ENCODE data around the gene LACRT. TPM values are rescaled to one million over a fixed set of nuclear protein-coding genes. Genes with fewer than 3 reads are reported as not detected.

The LACRT gene
- total RNA-seq, 5 donors from 2014 or later (not counting 1 experiment from before 2014, with no cell fraction given), result not detected

GRCh38 chr12:54605138-54605970 is 29.3 kb downstream of the LACRT start:
- peaks cover 0 to 13% of the 10 kb centered on the region in 2 experiments for H3K27me3 ChIP-seq (replicated peaks in 1 of 2; ENCODE audit: control insufficient read depth in 2 of 2, extremely low read depth in 1 of 2, insufficient read depth in 2 of 2, low read length in 1 of 2)
- no peaks in the 10 kb centered on the region for H3K9me3 ChIP-seq
- ChIA-PET POLR2A (no interaction called here), CTCF (no interaction called here)
- H3K4me3 Mint-ChIP-seq, result no peak overlapping the region
- no peaks in the 10 kb centered on the region for H3K9me3 Mint-ChIP-seq
- no peaks in the 10 kb centered on the region for H3K4me1 ChIP-seq (ENCODE audit: control insufficient read depth in 1 of 2, extremely low read depth in 1 of 2, insufficient read depth in 2 of 2, low read length in 2 of 2)
- DNase-seq, result no peak
- peaks cover 2 to 22% of the 10 kb centered on the region in 2 donors for H3K27me3 Mint-ChIP-seq
- H3K36me3 Mint-ChIP-seq, result no peaks in the 10 kb centered on the region
- H3K4me1 Mint-ChIP-seq, result peaks cover 6 to 8% (median 8%) of the 10 kb centered on the region in 3 donors
- ATAC-seq (replicated peaks in 1 of 4), result no peak
- no peak overlapping the region for H3K27ac ChIP-seq (ENCODE audit: low read length)
- 90% methylated on average over 1 of the region's 6 CpGs for WGBS (ENCODE audit: insufficient coverage)
- no peak overlapping the region for H3K27ac Mint-ChIP-seq
- no peaks in the 10 kb centered on the region for H3K36me3 ChIP-seq (ENCODE audit: control insufficient read depth in 2 of 2, extremely low read depth in 1 of 2, insufficient read depth in 1 of 2, low read length in 1 of 2)
- no peak overlapping the region for H3K4me3 ChIP-seq (ENCODE audit: control insufficient read depth in 1 of 2, extremely low read depth in 1 of 2, low read length in 1 of 2)

- no peaks in the 10 kb centered on the region for H3K36me3 Mint-ChIP-seq
- ATAC-seq (replicated peaks in 1 of 4) (no peak), DNase-seq (no peak)
- H3K4me1 Mint-ChIP-seq, result peaks cover 6 to 8% (median 8%) of the 10 kb centered on the region in 3 donors
- H3K27ac Mint-ChIP-seq, result no peak overlapping the region
- peaks cover under 1 to 20% of the 10 kb centered on the region in 2 donors for H3K27me3 Mint-ChIP-seq
- no peak overlapping the region for H3K4me3 Mint-ChIP-seq
- no CpG with 5 or more reads among the region's 4 CpGs for WGBS (ENCODE audit: insufficient coverage)
- H3K36me3 ChIP-seq (ENCODE audit: control insufficient read depth in 2 of 2, extremely low read depth in 1 of 2, insufficient read depth in 1 of 2, low read length in 1 of 2), result no peaks in the 10 kb centered on the region
- H3K27ac ChIP-seq (ENCODE audit: low read length), result no peak overlapping the region
- POLR2A ChIA-PET, result interaction anchor here in 1 of 2 donors (0.6 kb wide), 1 partner anchor 1196 kb away, joined by 3 read pairs; no protein-coding TSS in a partner anchor
- no peak overlapping the region for H3K4me3 ChIP-seq (ENCODE audit: control insufficient read depth in 1 of 2, extremely low read depth in 1 of 2, low read length in 1 of 2)
- no peaks in the 10 kb centered on the region for H3K4me1 ChIP-seq (ENCODE audit: control insufficient read depth in 1 of 2, extremely low read depth in 1 of 2, insufficient read depth in 2 of 2, low read length in 2 of 2)
- H3K9me3 ChIP-seq, result no peaks in the 10 kb centered on the region
- H3K27me3 ChIP-seq (replicated peaks in 1 of 2; ENCODE audit: control insufficient read depth in 2 of 2, extremely low read depth in 1 of 2, insufficient read depth in 2 of 2, low read length in 1 of 2), result peaks cover 0 to 10% of the 10 kb centered on the region in 2 experiments
- H3K9me3 Mint-ChIP-seq, result no peaks in the 10 kb centered on the region
- CTCF ChIA-PET, result no interaction called here
These were observed 30.3 kb downstream of the LACRT start for GRCh38 chr12:54604436-54604835.

- H3K27me3 Mint-ChIP-seq, result peaks cover 3 to 25% of the 10 kb centered on the region in 2 donors
- CTCF ChIA-PET, result no interaction called here
- Histone ChIP-seq H3K4me1 (ENCODE audit: control insufficient read depth in 1 of 2, extremely low read depth in 1 of 2, insufficient read depth in 2 of 2, low read length in 2 of 2) (no peaks in the 10 kb centered on the region), H3K36me3 (ENCODE audit: control insufficient read depth in 2 of 2, extremely low read depth in 1 of 2, insufficient read depth in 1 of 2, low read length in 1 of 2) (no peaks in the 10 kb centered on the region), H3K27me3 (replicated peaks in 1 of 2; ENCODE audit: control insufficient read depth in 2 of 2, extremely low read depth in 1 of 2, insufficient read depth in 2 of 2, low read length in 1 of 2) (peaks cover 0 to 15% of the 10 kb centered on the region in 2 experiments), H3K27ac (ENCODE audit: low read length) (no peak overlapping the region), H3K9me3 (no peaks in the 10 kb centered on the region), H3K4me3 (ENCODE audit: control insufficient read depth in 1 of 2, extremely low read depth in 1 of 2, low read length in 1 of 2) (no peak overlapping the region)
- no peak overlapping the region for H3K27ac Mint-ChIP-seq
- ATAC-seq (replicated peaks in 1 of 4) (no peak), DNase-seq (no peak)
- 60% methylated on average over 1 of the region's 5 CpGs for WGBS (ENCODE audit: insufficient coverage)
- H3K9me3 Mint-ChIP-seq, result no peaks in the 10 kb centered on the region
- H3K36me3 Mint-ChIP-seq, result no peaks in the 10 kb centered on the region
- H3K4me3 Mint-ChIP-seq, result no peak overlapping the region
- H3K4me1 Mint-ChIP-seq, result peaks cover 6 to 8% (median 8%) of the 10 kb centered on the region in 3 donors
- POLR2A ChIA-PET, result no interaction called here
These were observed 30.8 kb downstream of the LACRT start for GRCh38 chr12:54603872-54604271.

GRCh38 chr12:54603173-54603814 is 31.4 kb downstream of the LACRT start:
- no peaks in the 10 kb centered on the region for H3K4me1 ChIP-seq (ENCODE audit: control insufficient read depth in 1 of 2, extremely low read depth in 1 of 2, insufficient read depth in 2 of 2, low read length in 2 of 2)
- CTCF ChIA-PET, result no interaction called here
- WGBS (ENCODE audit: insufficient coverage), result 4% methylated on average over 5 of the region's 8 CpGs

GRCh38 chr12:54602661-54603060 is 32.0 kb downstream of the LACRT start:
- no peaks in the 10 kb centered on the region for H3K9me3 ChIP-seq
- no peaks in the 10 kb centered on the region for H3K36me3 ChIP-seq (ENCODE audit: control insufficient read depth in 2 of 2, extremely low read depth in 1 of 2, insufficient read depth in 1 of 2, low read length in 1 of 2)
- Mint-ChIP-seq H3K4me3 (no peak overlapping the region), H3K27ac (no peak overlapping the region), H3K4me1 (peaks cover 6 to 8% (median 8%) of the 10 kb centered on the region in 3 donors), H3K27me3 (peaks cover 3 to 19% of the 10 kb centered on the region in 2 donors), H3K9me3 (no peaks in the 10 kb centered on the region), H3K36me3 (no peaks in the 10 kb centered on the region)
- POLR2A ChIA-PET, result no interaction called here
- CTCF ChIA-PET, result no interaction called here
- WGBS (ENCODE audit: insufficient coverage), result 86% methylated on average over 1 of the region's 2 CpGs
- no peak overlapping the region for H3K27ac ChIP-seq (ENCODE audit: low read length)
- peaks cover 0 to 6% of the 10 kb centered on the region in 2 experiments for H3K27me3 ChIP-seq (replicated peaks in 1 of 2; ENCODE audit: control insufficient read depth in 2 of 2, extremely low read depth in 1 of 2, insufficient read depth in 2 of 2, low read length in 1 of 2)
- H3K4me3 ChIP-seq (ENCODE audit: control insufficient read depth in 1 of 2, extremely low read depth in 1 of 2, low read length in 1 of 2), result no peak overlapping the region
- ATAC-seq (replicated peaks in 1 of 4) (no peak), DNase-seq (no peak)
- no peaks in the 10 kb centered on the region for H3K4me1 ChIP-seq (ENCODE audit: control insufficient read depth in 1 of 2, extremely low read depth in 1 of 2, insufficient read depth in 2 of 2, low read length in 2 of 2)

More at GRCh38 chr12:54603173-54603814, 31.4 kb downstream of the LACRT start:
- DNase-seq (peak; percentile 32 to 77 (median 56)), ATAC-seq (replicated peaks in 1 of 4) (peak; percentile 88 to 91 (median 90))
- H3K4me3 Mint-ChIP-seq, result no peak overlapping the region
- H3K9me3 ChIP-seq, result no peaks in the 10 kb centered on the region
- H3K4me1 Mint-ChIP-seq, result peaks cover 6 to 8% (median 8%) of the 10 kb centered on the region in 3 donors
- no peaks in the 10 kb centered on the region for H3K9me3 Mint-ChIP-seq
- H3K36me3 Mint-ChIP-seq, result no peaks in the 10 kb centered on the region
- POLR2A ChIA-PET, result no interaction called here
- H3K27me3 ChIP-seq (replicated peaks in 1 of 2; ENCODE audit: control insufficient read depth in 2 of 2, extremely low read depth in 1 of 2, insufficient read depth in 2 of 2, low read length in 1 of 2), result peaks cover 0 to 11% of the 10 kb centered on the region in 2 experiments
- peak overlapping the region in 1 of 2 donors; percentile 16 for H3K27ac Mint-ChIP-seq
- no peak overlapping the region for H3K4me3 ChIP-seq (ENCODE audit: control insufficient read depth in 1 of 2, extremely low read depth in 1 of 2, low read length in 1 of 2)
- peaks cover 3 to 23% of the 10 kb centered on the region in 2 donors for H3K27me3 Mint-ChIP-seq
- no peak overlapping the region for H3K27ac ChIP-seq (ENCODE audit: low read length)
- H3K36me3 ChIP-seq (ENCODE audit: control insufficient read depth in 2 of 2, extremely low read depth in 1 of 2, insufficient read depth in 1 of 2, low read length in 1 of 2), result no peaks in the 10 kb centered on the region

GRCh38 chr12:54601841-54602240 is 32.9 kb downstream of the LACRT start:
- no peak overlapping the region for H3K4me3 Mint-ChIP-seq
- H3K27me3 Mint-ChIP-seq, result peaks cover 5 to 15% of the 10 kb centered on the region in 2 donors
- H3K36me3 ChIP-seq (ENCODE audit: control insufficient read depth in 2 of 2, extremely low read depth in 1 of 2, insufficient read depth in 1 of 2, low read length in 1 of 2), result no peaks in the 10 kb centered on the region
- H3K4me1 Mint-ChIP-seq, result peaks cover 6 to 13% (median 8%) of the 10 kb centered on the region in 3 donors
- ChIA-PET POLR2A (no interaction called here), CTCF (no interaction called here)
- ATAC-seq (replicated peaks in 1 of 4) (no peak), DNase-seq (no peak)
- 67% methylated on average over 3 of the region's 4 CpGs for whole genome bisulfite sequencing (ENCODE audit: insufficient coverage)
- peaks cover 0 to 6% of the 10 kb centered on the region in 2 experiments for H3K27me3 ChIP-seq (replicated peaks in 1 of 2; ENCODE audit: control insufficient read depth in 2 of 2, extremely low read depth in 1 of 2, insufficient read depth in 2 of 2, low read length in 1 of 2)
- no peaks in the 10 kb centered on the region for H3K9me3 ChIP-seq
- no peaks in the 10 kb centered on the region for H3K9me3 Mint-ChIP-seq
- no peak overlapping the region for H3K27ac Mint-ChIP-seq
- no peaks in the 10 kb centered on the region for H3K36me3 Mint-ChIP-seq
- H3K4me1 ChIP-seq (ENCODE audit: control insufficient read depth in 1 of 2, extremely low read depth in 1 of 2, insufficient read depth in 2 of 2, low read length in 2 of 2), result no peaks in the 10 kb centered on the region
- H3K4me3 ChIP-seq (ENCODE audit: control insufficient read depth in 1 of 2, extremely low read depth in 1 of 2, low read length in 1 of 2), result no peak overlapping the region
- H3K27ac ChIP-seq (ENCODE audit: low read length), result no peak overlapping the region
